Stimulated activated CD4-positive, alpha-beta T cell treated with anti-CD3 and anti-CD28 coated beads, Interleukin-12 subunit alpha, Interleukin-12 subunit beta, amount 100 ng/mL, for 48 hours (primary cell): Measurements from ENCODE around the gene DLGAP4.
"Not testable (repeated sequence)": the region's sequence is repeated elsewhere in the genome, so short reads cannot be mapped to it uniquely, and the experiment has no call there.

Experiments used
- DNase-seq, 3 donors: peaks; one replicate each; pipeline ENCODE4 v3.0.0-alpha.2; 2020; ENCODE audit warnings: low read depth in 2 of 3, low spot score in 1 of 3

Gene DLGAP4

GRCh38 chr20:36471885-36472636, 165.9 kb downstream of the DLGAP4 start:
- no peak for DNase-seq

GRCh38 chr20:36472637-36473090, 166.5 kb downstream of the DLGAP4 start:
- no peak for DNase-seq

- no peak for DNase-seq
Measured at GRCh38 chr20:36473164-36473563, 167.0 kb downstream of the DLGAP4 start.

GRCh38 chr20:36474563-36474962, 168.4 kb downstream of the DLGAP4 start:
- no peak for DNase-seq

- not testable (repeated sequence) for DNase-seq
Measured at GRCh38 chr20:36475054-36475453, 168.9 kb downstream of the DLGAP4 start.

- no peak for DNase-seq
Measured at GRCh38 chr20:36477475-36477874, 171.3 kb downstream of the DLGAP4 start.

- DNase-seq, result no peak
Measured at GRCh38 chr20:36478137-36478905, 172.2 kb downstream of the DLGAP4 start.

- no peak for DNase-seq
Measured at GRCh38 chr20:36479938-36480337, 173.8 kb downstream of the DLGAP4 start.

- no peak for DNase-seq
Measured at GRCh38 chr20:36480456-36481048, 174.4 kb downstream of the DLGAP4 start.

- DNase-seq, result no peak
Measured at GRCh38 chr20:36481380-36482043, 175.4 kb downstream of the DLGAP4 start.

- no peak for DNase-seq
Measured at GRCh38 chr20:36482044-36482473, 175.9 kb downstream of the DLGAP4 start.

GRCh38 chr20:36483209-36483918, 177.2 kb downstream of the DLGAP4 start:
- DNase-seq, result no peak

- DNase-seq, result no peak
Measured at GRCh38 chr20:36483919-36484808, 178.0 kb downstream of the DLGAP4 start.

- DNase-seq, result no peak
Measured at GRCh38 chr20:36485286-36485685, 179.1 kb downstream of the DLGAP4 start.

- no peak for DNase-seq
Measured at GRCh38 chr20:36487069-36487468, 180.9 kb downstream of the DLGAP4 start.

- no peak for DNase-seq
Measured at GRCh38 chr20:36490191-36490590, 184.1 kb downstream of the DLGAP4 start.

GRCh38 chr20:36491901-36492617, 185.9 kb downstream of the DLGAP4 start:
- DNase-seq, result peak; percentile 44 to 55 (median 52)

- DNase-seq, result no peak
Measured at GRCh38 chr20:36493051-36493800, 187.1 kb downstream of the DLGAP4 start.

- no peak for DNase-seq
Measured at GRCh38 chr20:36493801-36494114, 187.6 kb downstream of the DLGAP4 start.
